ENCODE results near the gene SLC9A9. TPM values are rescaled to one million over a fixed set of nuclear protein-coding genes. Genes with fewer than 3 reads are reported as not detected.

Gene SLC9A9
- total RNA-seq, 1 donor from 2014 or later = 4.9 TPM

- intact Hi-C loops (cut with micrococcal nuclease) = no loop called here
- no peak for TF ChIP-seq CTCF (IDR thresholded peaks at IDR 0.05; ENCODE audit: borderline replicate concordance)
- Histone ChIP-seq H3K4me1 (peaks cover 28% of the 10 kb centered on the region), H3K4me3 (no peak overlapping the region), H3K9me3 (replicated peaks) (no peaks in the 10 kb centered on the region), H3K27ac (replicated peaks) (no peak overlapping the region), H3K36me3 (no peaks in the 10 kb centered on the region), H3K27me3 (ENCODE audit: low read depth) (no peaks in the 10 kb centered on the region)
- no peak for DNase-seq
These were observed 3.2 kb upstream of the SLC9A9 start for GRCh38 chr3:143851331-143852017.

GRCh38 chr3:143850877-143851276 is 2.6 kb upstream of the SLC9A9 start:
- Histone ChIP-seq H3K27me3 (ENCODE audit: low read depth) (no peaks in the 10 kb centered on the region), H3K4me3 (no peak overlapping the region), H3K27ac (replicated peaks) (no peak overlapping the region), H3K4me1 (peaks cover 28% of the 10 kb centered on the region), H3K36me3 (no peaks in the 10 kb centered on the region), H3K9me3 (replicated peaks) (no peaks in the 10 kb centered on the region)
- TF ChIP-seq CTCF (IDR thresholded peaks at IDR 0.05; ENCODE audit: borderline replicate concordance) = no peak
- intact Hi-C loops (cut with micrococcal nuclease) = no loop called here
- DNase-seq = no peak

- peak overlapping the region; percentile 22 for H3K27ac ChIP-seq (replicated peaks)
- no peak for DNase-seq
- no peaks in the 10 kb centered on the region for H3K36me3 ChIP-seq
- intact Hi-C loops (cut with micrococcal nuclease) = no loop called here
- H3K4me1 ChIP-seq = peaks cover 28% of the 10 kb centered on the region
- H3K4me3 ChIP-seq = peak overlapping the region; percentile 7
- no peak for TF ChIP-seq CTCF (IDR thresholded peaks at IDR 0.05; ENCODE audit: borderline replicate concordance)
- H3K9me3 ChIP-seq (replicated peaks) = no peaks in the 10 kb centered on the region
- no peaks in the 10 kb centered on the region for H3K27me3 ChIP-seq (ENCODE audit: low read depth)
These were observed 1.7 kb upstream of the SLC9A9 start for GRCh38 chr3:143849854-143850549.

GRCh38 chr3:143848704-143849103 is 436 bp upstream of the SLC9A9 start:
- no peak for TF ChIP-seq CTCF (IDR thresholded peaks at IDR 0.05; ENCODE audit: borderline replicate concordance)
- Histone ChIP-seq H3K36me3 (no peaks in the 10 kb centered on the region), H3K27ac (replicated peaks) (peak overlapping the region; percentile 67), H3K9me3 (replicated peaks) (no peaks in the 10 kb centered on the region), H3K4me3 (peak overlapping the region; percentile 72), H3K27me3 (ENCODE audit: low read depth) (no peaks in the 10 kb centered on the region), H3K4me1 (peaks cover 28% of the 10 kb centered on the region)
- intact Hi-C loops (cut with micrococcal nuclease) = no loop called here
- no peak for DNase-seq

- H3K36me3 ChIP-seq = no peaks in the 10 kb centered on the region
- TF ChIP-seq CTCF (IDR thresholded peaks at IDR 0.05; ENCODE audit: borderline replicate concordance) = no peak
- H3K27ac ChIP-seq (replicated peaks) = no peak overlapping the region
- peaks cover 19% of the 10 kb centered on the region for H3K4me1 ChIP-seq
- no peaks in the 10 kb centered on the region for H3K27me3 ChIP-seq (ENCODE audit: low read depth)
- no peaks in the 10 kb centered on the region for H3K9me3 ChIP-seq (replicated peaks)
- DNase-seq = no peak
- H3K4me3 ChIP-seq = no peak overlapping the region
- intact Hi-C loops (cut with micrococcal nuclease) = no loop called here
These were observed 4.7 kb downstream of the SLC9A9 start for GRCh38 chr3:143843587-143843986.

Measured in left ventricle myocardium inferior (tissue), 1 donor.